ENCODE data around the gene GJA3.

GJA3 gene

DNA sequence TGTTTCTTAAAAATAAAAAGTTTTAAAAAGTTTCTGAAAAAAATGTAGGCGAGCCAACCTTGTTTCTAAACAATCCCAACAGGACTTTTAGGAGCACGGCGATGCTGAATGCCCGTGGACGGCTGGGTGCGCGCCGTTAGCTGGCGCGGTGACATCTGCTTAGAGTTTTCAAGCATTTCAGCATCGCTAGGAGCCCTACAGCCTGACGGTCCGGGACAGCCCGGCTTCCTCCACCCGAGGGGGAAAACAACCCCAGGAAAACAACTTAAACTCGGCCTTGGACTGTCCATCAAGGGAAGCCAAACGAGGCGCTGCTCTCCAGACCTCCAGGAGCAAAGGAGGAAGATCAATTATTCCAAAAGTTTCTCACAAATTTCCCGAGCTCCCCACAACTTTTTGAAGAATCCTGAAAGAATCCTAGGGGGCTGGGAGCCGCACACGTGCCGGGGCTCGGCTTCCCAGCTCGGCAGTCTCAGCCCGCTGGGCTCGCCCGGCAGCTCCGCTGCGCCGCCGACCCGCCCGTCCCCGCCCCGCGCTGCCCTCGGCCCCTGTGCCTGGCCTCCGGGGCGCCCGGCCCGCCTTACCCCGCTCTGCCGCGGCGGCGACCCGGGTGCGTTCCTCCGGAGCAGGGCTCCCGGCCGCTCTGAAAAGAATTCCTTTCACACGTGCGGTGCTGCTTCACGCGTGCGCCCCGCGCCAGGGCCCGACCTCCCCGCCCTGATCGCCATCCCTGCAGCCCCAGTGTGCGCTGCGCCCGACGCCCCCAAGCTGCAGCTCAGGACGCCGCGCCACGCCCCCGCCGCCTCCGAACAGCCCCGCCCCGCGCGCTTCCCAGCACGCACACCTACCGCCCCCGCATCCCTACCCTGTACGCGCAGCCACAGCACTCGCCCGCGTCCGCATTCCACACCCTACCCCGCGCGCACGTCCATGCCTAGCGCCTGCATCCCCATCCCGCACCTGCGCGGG lies at the start of gene GJA3:
GJA3 (minus strand) TSS at position 747 of the 969 bp plus-strand sequence. CDS start 17,764 bp downstream, outside the sequence.
- no peak for FAIRE-seq

GRCh38 chr13:20209948-20210347 lies 49.1 kb upstream of the GJA3 start:
- FAIRE-seq: no peak

DNA sequence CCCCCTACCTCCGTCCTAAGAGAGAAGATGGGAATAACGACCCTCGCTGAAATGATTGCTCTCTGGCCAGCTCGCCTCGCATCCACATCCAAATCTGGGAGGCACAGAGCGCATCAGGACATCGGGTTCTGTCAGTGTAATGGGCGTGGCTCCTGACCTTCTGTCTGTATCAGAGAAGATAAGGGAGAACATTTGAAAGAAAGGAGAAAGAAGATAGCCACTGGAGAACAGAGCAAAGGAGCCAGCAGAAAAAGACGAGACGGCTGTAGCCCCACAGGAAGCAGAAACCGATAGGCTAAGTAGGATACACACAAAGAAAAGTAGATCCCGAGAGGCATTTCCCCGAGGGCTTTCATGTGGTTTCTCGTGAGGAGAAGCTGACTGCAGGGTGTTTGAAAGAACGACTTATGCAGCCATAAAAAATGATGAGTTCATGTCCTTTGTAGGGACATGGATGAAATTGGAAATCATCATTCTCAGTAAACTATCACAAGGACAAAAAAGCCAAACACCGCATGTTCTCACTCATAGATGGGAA lies 45.9 kb upstream of the GJA3 start:
- no peak for FAIRE-seq

- no peak for FAIRE-seq
These were observed 45.3 kb upstream of the GJA3 start for GRCh38 chr13:20206065-20206697.

- no peak for FAIRE-seq
These were observed 37.9 kb upstream of the GJA3 start for GRCh38 chr13:20198781-20199180.

DNA sequence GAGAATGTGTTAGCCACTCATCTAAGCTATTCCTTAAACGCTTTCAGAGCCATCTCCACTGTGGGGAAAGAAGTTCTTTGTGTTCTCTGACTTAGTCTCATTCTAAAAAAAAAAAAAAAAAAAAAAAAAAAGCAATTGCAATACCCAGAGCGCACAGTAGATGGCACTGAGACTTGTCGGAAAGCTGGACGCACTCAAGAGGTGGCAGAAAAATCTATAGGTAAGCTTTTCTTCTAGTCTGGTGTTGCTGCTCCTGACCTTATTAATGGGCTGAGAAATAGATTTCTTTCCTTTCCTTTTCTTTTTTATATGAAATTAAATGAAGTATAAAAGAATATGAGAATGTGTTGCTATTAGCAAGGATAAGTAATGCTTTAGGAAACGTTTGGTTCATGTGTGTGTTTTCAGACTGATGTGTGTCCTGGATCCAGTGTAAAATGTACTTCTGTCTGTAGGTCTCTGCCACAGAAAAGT lies 36.5 kb upstream of the GJA3 start:
- peak; percentile 92 for FAIRE-seq

GRCh38 chr13:20195801-20196200 lies 34.9 kb upstream of the GJA3 start:
- no peak for FAIRE-seq

- FAIRE-seq: no peak
These were observed 33.2 kb upstream of the GJA3 start for GRCh38 chr13:20193907-20194631.

GRCh38 chr13:20193162-20193906 lies 32.5 kb upstream of the GJA3 start:
- no peak for FAIRE-seq

DNA sequence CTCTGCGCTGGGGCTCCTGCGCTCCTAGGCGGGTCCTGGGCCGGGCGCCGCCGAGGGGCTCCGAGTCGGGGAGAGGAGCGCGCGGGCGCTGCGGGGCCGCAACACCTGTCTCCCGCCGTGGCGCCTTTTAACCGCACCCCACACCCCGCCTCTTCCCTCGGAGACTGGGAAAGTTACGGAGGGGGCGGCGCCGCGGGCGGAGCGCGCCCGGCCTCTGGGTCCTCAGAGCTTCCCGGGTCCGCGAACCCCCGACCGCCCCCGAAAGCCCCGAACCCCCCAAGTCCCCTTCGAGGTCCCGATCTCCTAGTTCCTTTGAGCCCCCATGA lies 31.9 kb upstream of the GJA3 start, which contains the start of gene GJB2:
GJB2 (minus strand) TSS at position 103 of the 326 bp plus-strand sequence. CDS start 3,357 bp downstream, outside the sequence.
- FAIRE-seq: no peak

- no peak for FAIRE-seq
These were observed 31.4 kb upstream of the GJA3 start for GRCh38 chr13:20192158-20192835.

DNA sequence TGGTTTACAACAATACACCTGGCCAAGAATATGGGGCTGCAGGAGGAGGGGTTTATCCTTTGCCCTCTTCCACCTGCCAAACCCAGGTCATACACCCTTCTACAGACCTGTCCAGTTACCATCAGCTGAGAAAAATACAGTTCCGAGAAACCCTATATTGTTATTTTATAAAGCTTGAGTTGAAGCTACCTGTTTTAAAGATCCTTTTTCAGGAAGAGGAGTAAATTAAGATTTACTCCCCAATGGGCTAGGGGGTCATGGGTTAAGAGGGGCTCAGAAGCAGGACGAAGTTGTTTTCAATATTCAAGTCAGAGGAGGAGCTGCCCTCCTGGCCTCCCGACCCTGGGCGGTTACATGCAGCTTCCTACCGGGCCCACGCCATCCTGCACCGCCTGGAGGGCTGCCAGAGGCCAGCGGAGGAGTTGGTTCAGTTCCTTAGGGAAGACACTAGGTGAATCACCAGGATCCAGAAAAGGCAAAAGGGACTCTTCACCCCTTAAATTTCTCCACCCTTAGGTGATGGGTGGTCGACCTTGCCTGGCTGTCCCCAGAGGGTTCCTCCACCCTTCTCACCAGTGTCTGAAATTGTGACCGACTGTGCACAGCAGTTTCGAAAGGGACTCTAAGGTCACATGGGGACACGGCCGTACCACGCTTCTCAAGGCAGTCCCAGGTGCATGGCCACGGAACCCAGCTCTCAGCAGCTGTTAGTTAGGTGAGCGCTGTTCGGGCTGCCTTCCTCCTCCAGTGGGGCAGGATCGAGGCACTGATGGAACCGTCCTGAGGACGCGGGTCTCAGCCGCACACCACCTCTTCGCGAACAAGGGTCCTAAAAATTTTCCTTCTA lies 30.7 kb upstream of the GJA3 start:
- no peak for FAIRE-seq

DNA sequence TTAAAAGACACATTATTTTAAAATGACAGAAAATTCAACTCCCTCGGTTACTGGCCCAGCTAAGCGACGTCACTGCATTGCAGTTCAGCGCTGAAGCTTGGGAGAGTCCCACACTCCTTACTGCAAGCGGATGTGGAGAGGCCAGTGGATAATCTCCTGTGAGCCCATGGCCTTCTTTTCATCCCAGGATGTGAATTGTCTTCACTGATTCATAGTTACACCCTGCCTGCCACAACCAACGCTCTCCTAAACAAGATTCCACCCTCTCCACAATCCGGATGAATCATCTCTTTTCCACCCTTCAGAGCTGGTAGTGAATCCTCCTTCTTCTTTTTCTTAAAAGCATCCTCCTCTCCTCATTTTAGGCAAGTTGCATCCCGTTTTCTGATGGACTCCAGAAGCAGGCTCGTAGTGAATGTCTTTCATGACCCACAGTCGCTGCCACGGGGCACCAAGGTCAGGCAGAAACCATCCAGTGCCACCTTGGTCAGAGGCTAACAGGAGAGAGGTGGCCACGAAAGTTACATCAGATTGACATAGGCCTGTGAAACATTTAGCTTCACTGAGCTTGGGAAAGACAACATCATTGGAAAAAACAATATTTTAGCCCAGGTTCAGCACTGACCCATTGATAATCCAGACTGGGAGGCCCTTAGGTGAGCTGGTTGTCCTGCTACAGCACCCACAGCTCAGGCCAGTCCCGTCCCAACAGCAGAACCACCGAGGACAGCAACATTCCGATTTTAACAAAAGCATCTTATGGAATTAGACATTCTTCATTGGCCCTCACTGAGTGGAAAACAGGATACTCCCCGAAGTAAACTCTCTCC lies 29.8 kb upstream of the GJA3 start:
- FAIRE-seq: no peak

GRCh38 chr13:20190076-20190475 lies 29.2 kb upstream of the GJA3 start:
- no peak for FAIRE-seq

GRCh38 chr13:20188667-20189553 lies 28.1 kb upstream of the GJA3 start:
- FAIRE-seq: no peak

DNA sequence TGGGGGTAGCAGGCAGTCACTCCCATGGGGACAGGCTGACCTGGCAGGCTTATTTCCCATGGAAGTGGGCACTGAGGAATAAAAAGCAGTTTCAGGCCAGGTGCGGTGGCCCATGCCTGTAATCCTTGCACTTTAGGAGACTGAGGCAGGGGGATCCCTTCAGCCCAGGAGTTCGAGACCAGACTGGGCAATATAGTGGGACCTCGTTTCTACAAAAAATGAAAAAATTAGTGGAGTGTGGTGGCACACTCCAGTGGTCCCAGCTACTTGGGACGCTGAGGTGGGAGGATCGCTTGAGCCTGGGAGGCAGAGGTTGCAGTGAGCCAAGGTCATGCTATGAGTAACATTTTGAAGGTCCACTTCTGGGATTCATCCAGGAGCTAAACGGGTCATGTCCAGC lies 25.9 kb upstream of the GJA3 start:
- no peak for FAIRE-seq

DNA sequence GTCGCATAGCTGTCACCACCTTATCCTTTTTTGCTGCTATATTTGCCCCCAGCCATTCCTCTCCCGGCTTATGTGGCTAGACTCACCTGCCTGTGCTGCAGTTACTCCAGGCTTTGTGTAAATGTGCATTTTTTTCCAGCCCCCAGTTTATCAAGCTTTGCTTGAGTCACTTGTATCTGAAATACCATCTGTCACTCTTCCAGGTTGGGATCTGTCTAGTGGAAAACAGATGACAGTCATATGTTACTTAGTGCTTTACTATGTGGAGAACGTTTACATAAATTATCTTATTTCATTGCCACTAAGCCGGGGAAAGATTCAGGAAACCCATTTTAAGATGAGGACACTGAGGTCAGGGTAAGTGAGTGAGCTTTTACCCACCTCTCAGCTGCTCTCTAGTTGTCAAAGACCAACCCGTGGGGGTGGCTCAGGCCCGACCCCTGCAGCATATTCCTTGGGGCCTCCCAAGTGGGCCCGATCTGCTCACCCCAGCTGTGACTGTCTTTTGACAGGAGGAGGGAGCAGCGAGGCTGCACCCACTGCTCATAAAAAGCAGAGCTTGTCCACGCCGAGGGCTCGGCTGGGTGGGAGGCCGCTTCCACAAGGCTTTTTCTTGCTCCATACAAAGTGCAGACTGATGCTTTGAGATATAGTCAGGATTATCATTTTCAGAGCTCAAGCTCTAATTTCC lies 24.7 kb upstream of the GJA3 start:
- FAIRE-seq: no peak

GRCh38 chr13:20182231-20182846 lies 21.5 kb upstream of the GJA3 start:
- peak; percentile 89 for FAIRE-seq

All from A204.1 (cell line).